H9 (cell line): ENCODE measurements around the gene HS6ST3. TPM values are rescaled to one million over a fixed set of nuclear protein-coding genes. Genes with fewer than 3 reads are reported as not detected.

Experiments used
- DNase-seq: peaks from one replicate; pipeline ENCODE4 v3.0.0-alpha.2; 2017
- H2AFZ ChIP-seq: one replicate; pipeline ENCODE4 v1.6.1; 2013; ENCODE audit warnings: mild to moderate bottlenecking, low read length, control low read depth, moderate library complexity
- H2AK5ac ChIP-seq: 2 replicates; pipeline ENCODE4 v1.6.1; 2013; ENCODE audit warnings: low read length, control low read depth, mixed read lengths; ENCODE audit not compliant: insufficient read length
- H2BK120ac ChIP-seq: one replicate; pipeline ENCODE4 v1.6.1; 2013; ENCODE audit warnings: low read depth, mild to moderate bottlenecking, low read length, control low read depth, inconsistent platforms; ENCODE audit not compliant: poor library complexity, severe bottlenecking
- H2BK12ac ChIP-seq: 2 replicates; pipeline ENCODE4 v1.6.1; 2013; ENCODE audit warnings: low read length, control low read depth, mixed read lengths, low read depth; ENCODE audit not compliant: insufficient read length
- H2BK15ac ChIP-seq: 2 replicates; pipeline ENCODE4 v1.6.1; 2013; ENCODE audit warnings: low read depth, low read length, control low read depth
- H2BK20ac ChIP-seq: one replicate; pipeline ENCODE4 v1.6.1; 2013; ENCODE audit warnings: low read depth, mild to moderate bottlenecking, low read length, control low read depth, inconsistent platforms; ENCODE audit not compliant: poor library complexity, severe bottlenecking
- H2BK5ac ChIP-seq: 2 replicates; pipeline ENCODE4 v1.6.1; 2013; ENCODE audit warnings: low read length, control low read depth, mixed read lengths; ENCODE audit not compliant: insufficient read length
- H3K14ac ChIP-seq: 2 replicates; pipeline ENCODE4 v1.6.1; 2013; ENCODE audit warnings: low read length, control low read depth; ENCODE audit not compliant: insufficient read depth
- H3K18ac ChIP-seq: 2 replicates; pipeline ENCODE4 v1.6.1; 2013; ENCODE audit warnings: low read depth, mild to moderate bottlenecking, mixed read lengths, low read length, control low read depth; ENCODE audit not compliant: insufficient read length
- H3K23ac ChIP-seq: 2 replicates; pipeline ENCODE4 v1.6.1; 2013; ENCODE audit warnings: low read length, control low read depth, mixed read lengths, low read depth; ENCODE audit not compliant: insufficient read length
- H3K23me2 ChIP-seq: 2 replicates; pipeline ENCODE4 v1.6.1; 2013; ENCODE audit warnings: low read depth, mild to moderate bottlenecking, mixed read lengths, low read length, control low read depth; ENCODE audit not compliant: insufficient read length, poor library complexity, severe bottlenecking
- H3K27ac ChIP-seq: 2 replicates; pipeline ENCODE4 v1.5.1; 2013; ENCODE audit warnings: low read length, control low read depth, mixed read lengths, low read depth; ENCODE audit not compliant: insufficient read length
- H3K27me3 ChIP-seq: 2 replicates; pipeline ENCODE4 v1.6.1; 2013; ENCODE audit warnings: low read length, control low read depth, inconsistent platforms; ENCODE audit not compliant: insufficient read depth
- H3K4ac ChIP-seq: 2 replicates; pipeline ENCODE4 v1.6.1; 2013; ENCODE audit warnings: low read depth, mild to moderate bottlenecking, control low read depth, inconsistent platforms, low read length, moderate library complexity
- H3K4me1 ChIP-seq: 2 replicates; pipeline ENCODE4 v1.6.1; 2013; ENCODE audit warnings: low read length, control low read depth, inconsistent platforms; ENCODE audit not compliant: insufficient read depth
- H3K4me2 ChIP-seq: 2 replicates; pipeline ENCODE4 v1.6.1; 2013; ENCODE audit warnings: low read length, control low read depth, mixed read lengths; ENCODE audit not compliant: insufficient read length, insufficient read depth
- H3K56ac ChIP-seq: 2 replicates; pipeline ENCODE4 v1.6.1; 2013; ENCODE audit warnings: low read depth, mild to moderate bottlenecking, mixed read lengths, low read length, control low read depth; ENCODE audit not compliant: insufficient read length
- H3K79me1 ChIP-seq: 2 replicates; pipeline ENCODE4 v1.6.1; 2013; ENCODE audit warnings: low read depth, mild to moderate bottlenecking, moderate library complexity, low read length, control low read depth, inconsistent platforms; ENCODE audit not compliant: insufficient read depth, poor library complexity, severe bottlenecking
- H3K79me2 ChIP-seq: 2 replicates; pipeline ENCODE4 v1.6.1; 2013; ENCODE audit warnings: low read length, control low read depth, inconsistent platforms; ENCODE audit not compliant: insufficient read depth
- H3K9ac ChIP-seq: 2 replicates; pipeline ENCODE4 v1.6.1; 2013; ENCODE audit warnings: low read length, control low read depth, mixed read lengths; ENCODE audit not compliant: insufficient read length; ENCODE audit errors: extremely low read depth
- H3K9me3 ChIP-seq: one replicate; pipeline ENCODE4 v1.6.1; 2013; ENCODE audit warnings: low read depth, low read length, inconsistent platforms; ENCODE audit not compliant: control insufficient read depth
- H3T11ph ChIP-seq: one replicate; pipeline ENCODE4 v1.6.1; 2013; ENCODE audit warnings: mild to moderate bottlenecking, low read length, control low read depth, inconsistent platforms
- H4K20me1 ChIP-seq: one replicate; pipeline ENCODE4 v1.6.1; 2013; ENCODE audit not compliant: control insufficient read depth, insufficient read length, insufficient read depth
- H4K5ac ChIP-seq: 2 replicates; pipeline ENCODE4 v1.6.1; 2013; ENCODE audit warnings: low read depth, mild to moderate bottlenecking, mixed read lengths, low read length, control low read depth; ENCODE audit not compliant: insufficient read length
- H4K8ac ChIP-seq: replicated peaks from 2 replicates; pipeline ENCODE4 v1.6.1; 2013; ENCODE audit warnings: low read length, control low read depth, mixed read lengths, low read depth; ENCODE audit not compliant: insufficient read length
- H4K91ac ChIP-seq: 2 replicates; pipeline ENCODE4 v1.6.1; 2013; ENCODE audit warnings: low read depth, mild to moderate bottlenecking, moderate library complexity, mixed read lengths, low read length, control low read depth; ENCODE audit not compliant: insufficient read length
- H3K27ac Mint-ChIP-seq, 3 experiments: 2 replicates in 2 of 3; 3 replicates in 1 of 3; pipeline ENCODE4 v1.8.0; 2020 to 2021; ENCODE audit warnings: mixed read lengths in 3 of 3, mild to moderate bottlenecking in 1 of 3, moderate library complexity in 1 of 3
- H3K27me3 Mint-ChIP-seq: 2 replicates; pipeline ENCODE4 v1.8.0; 2021; ENCODE audit warnings: low read depth, mild to moderate bottlenecking, moderate library complexity, mixed read lengths
- H3K36me3 Mint-ChIP-seq, 3 experiments: 2 replicates in 2 of 3; 3 replicates in 1 of 3; pipeline ENCODE4 v1.8.0; 2020 to 2021; ENCODE audit warnings: low read depth in 3 of 3, mixed read lengths in 3 of 3; ENCODE audit not compliant: insufficient read depth in 1 of 3
- H3K4me1 Mint-ChIP-seq, 2 experiments: 2 replicates each; pipeline ENCODE4 v1.8.0; 2020; ENCODE audit warnings: mixed read lengths in 2 of 2
- H3K4me3 Mint-ChIP-seq, 2 experiments: 2 replicates in 1 of 2; 3 replicates in 1 of 2; pipeline ENCODE4 v1.8.0; 2020 to 2021; ENCODE audit warnings: mild to moderate bottlenecking in 2 of 2, mixed read lengths in 2 of 2, moderate library complexity in 1 of 2
- H3K9me3 Mint-ChIP-seq, 2 experiments: 2 replicates in 1 of 2; 3 replicates in 1 of 2; pipeline ENCODE4 v1.8.0; 2020; ENCODE audit warnings: mild to moderate bottlenecking in 2 of 2, mixed read lengths in 2 of 2, moderate library complexity in 1 of 2
- CTCF ChIP-seq: fragments of 200-600 bp; sonication (generic); conservative IDR thresholded peaks from 3 replicates; pipeline ENCODE4 v1.8.0; 2021; ENCODE audit warnings: antibody characterized with exemption, mild to moderate bottlenecking
- whole genome bisulfite sequencing: extraction: QIAGEN DNeasy Blood & Tissue Kit; methylation state at CpG from one replicate; pipeline ENCODE4 v1.1.7; 2013; ENCODE audit warnings: missing lambda C conversion rate, low lambda C conversion rate, mixed read lengths; ENCODE audit not compliant: insufficient read length; ENCODE audit errors: extremely low coverage; 5-methylcytosine and 5-hydroxymethylcytosine counted together
- total RNA-seq: library from RNA; stranded (reverse); gene quantifications from 2 replicates; pipeline ENCODE4 v1.2.1, GENCODE V29; 2021

The HS6ST3 gene
- total RNA-seq, 1 experiment from 2014 or later: 0.44 TPM

- no peak overlapping the region for H2AFZ ChIP-seq
- H3K9ac ChIP-seq: no peak overlapping the region
- H3K79me1 ChIP-seq: no peaks in the 10 kb centered on the region
- H2AK5ac ChIP-seq: no peak overlapping the region
- H3K27ac ChIP-seq: no peak overlapping the region
- H3K4me2 ChIP-seq: no peak overlapping the region
- no peak for TF ChIP-seq CTCF
- 0 out of 7 replicates have a peak, but pooled peaks cover 0 to 4% (median 0%) of the 10 kb centered on the region in 3 experiments for H3K36me3 Mint-ChIP-seq
- H3K9me3 Mint-ChIP-seq: no peaks in the 10 kb centered on the region; a peak in 2 of 5 replicates
- no peak overlapping the region for H3K23ac ChIP-seq
- H2BK12ac ChIP-seq: no peak overlapping the region
- no peaks in the 10 kb centered on the region for H3K4me1 ChIP-seq
- no peak overlapping the region for H2BK20ac ChIP-seq
- H4K20me1 ChIP-seq: no peaks in the 10 kb centered on the region
- H4K5ac ChIP-seq: no peak overlapping the region
- no peak overlapping the region for H4K91ac ChIP-seq
- peaks cover 0 to 2% of the 10 kb centered on the region in 2 experiments; a peak in 2 of 4 replicates for H3K4me1 Mint-ChIP-seq
- DNase-seq: no peak
- H3K14ac ChIP-seq: no peak overlapping the region
- no peaks in the 10 kb centered on the region for H3K9me3 ChIP-seq
- no peak overlapping the region for H3K4me3 Mint-ChIP-seq
- H2BK5ac ChIP-seq: no peak overlapping the region
- no CpG with 5 or more reads among the region's 11 CpGs for WGBS
- H2BK120ac ChIP-seq: no peak overlapping the region
- no peaks in the 10 kb centered on the region for H3K79me2 ChIP-seq
- no peaks in the 10 kb centered on the region for H3K27me3 ChIP-seq
- H3K4ac ChIP-seq: no peak overlapping the region
- no peaks in the 10 kb centered on the region for H3K23me2 ChIP-seq
- no peak overlapping the region for H3K18ac ChIP-seq
- H4K8ac ChIP-seq: no peak overlapping the region
- H3K27ac Mint-ChIP-seq: no peak overlapping the region
- H3K27me3 Mint-ChIP-seq: no peaks in the 10 kb centered on the region; the same call in 1 of the 2 replicates
- H3T11ph ChIP-seq: no peak overlapping the region
- no peak overlapping the region for H3K56ac ChIP-seq
- H2BK15ac ChIP-seq: no peak overlapping the region
These were observed 125.0 kb downstream of the HS6ST3 start for GRCh38 chr13:96214824-96215445.
